GM18526 (cell line): ENCODE results near the gene MYOG.

ENCODE experiments used
- POLR2A ChIP-seq: IDR thresholded peaks from 3 replicates; pipeline ENCODE4 v1.6.1; 2011; ENCODE audit not compliant: insufficient read length; ENCODE audit errors: extremely low read depth

Gene MYOG

GRCh38 chr1:203072002-203072602 is 13.7 kb downstream of the MYOG start:
- TF ChIP-seq POLR2A, result no peak

GRCh38 chr1:203069030-203069747 is 16.6 kb downstream of the MYOG start:
- TF ChIP-seq POLR2A, result no peak

GRCh38 chr1:203066965-203067364 is 18.8 kb downstream of the MYOG start:
- TF ChIP-seq POLR2A, result no peak

GRCh38 chr1:203065986-203066385 is 19.8 kb downstream of the MYOG start:
- no peak for TF ChIP-seq POLR2A

- no peak for TF ChIP-seq POLR2A
These were observed 20.6 kb downstream of the MYOG start for GRCh38 chr1:203065191-203065590.

- TF ChIP-seq POLR2A, result no peak
These were observed 22.5 kb downstream of the MYOG start for GRCh38 chr1:203063287-203063686.

- no peak for TF ChIP-seq POLR2A
These were observed 25.7 kb downstream of the MYOG start for GRCh38 chr1:203060115-203060514.

GRCh38 chr1:203059485-203059884 is 26.3 kb downstream of the MYOG start:
- no peak for TF ChIP-seq POLR2A

GRCh38 chr1:203058676-203058935 is 27.2 kb downstream of the MYOG start:
- TF ChIP-seq POLR2A, result no peak

- TF ChIP-seq POLR2A, result no peak
These were observed 27.7 kb downstream of the MYOG start for GRCh38 chr1:203057911-203058675.

GRCh38 chr1:203056516-203056915 is 29.3 kb downstream of the MYOG start:
- TF ChIP-seq POLR2A, result no peak

GRCh38 chr1:203056012-203056411 is 29.8 kb downstream of the MYOG start:
- TF ChIP-seq POLR2A, result no peak

- no peak for TF ChIP-seq POLR2A
These were observed 30.5 kb downstream of the MYOG start for GRCh38 chr1:203055161-203055799.

- no peak for TF ChIP-seq POLR2A
These were observed 31.2 kb downstream of the MYOG start for GRCh38 chr1:203054642-203055041.

- no peak for TF ChIP-seq POLR2A
These were observed 31.6 kb downstream of the MYOG start for GRCh38 chr1:203054184-203054583.

GRCh38 chr1:203052601-203053000 is 33.2 kb downstream of the MYOG start:
- no peak for TF ChIP-seq POLR2A
